IMR-90 (cell line): ENCODE results near the gene KCNA10. TPM values are rescaled to one million over a fixed set of nuclear protein-coding genes. Genes with fewer than 3 reads are reported as not detected.

Source experiments
- ATAC-seq: fragments of 200-7000 bp; cut with Tn5 transposase; 2 replicates; pipeline ENCODE4 v1.9.1; 2020; ENCODE audit warnings: low read depth, mild to moderate bottlenecking, moderate library complexity
- BruUV-seq: library from RNA; stranded (reverse); fragments of 400-500 nt; replicated peaks from 2 replicates; lab custom pipeline; 2021; lab: Mats Ljungman, UMichigan
- CTCF ChIA-PET: fragments of 300-600 bp; formaldehyde crosslinking; extraction: SDS; loops from one replicate; lab custom pipeline; 2021; ENCODE audit warnings: antibody characterized with exemption; lab: Yijun Ruan, JAX
- POLR2A ChIA-PET: fragments of 300-600 bp; sonication (Branson Sonifier 250); formaldehyde crosslinking; loops from one replicate; lab custom pipeline; 2022; ENCODE audit warnings: antibody characterized with exemption; ENCODE audit not compliant: unreplicated experiment; lab: Charles Lee
- DNase-seq: peaks from one replicate; pipeline ENCODE4 v3.0.0; 2013
- H2AFZ ChIP-seq: replicated peaks from 2 replicates; pipeline ENCODE3; 2013; ENCODE audit warnings: low read length, mild to moderate bottlenecking; ENCODE audit not compliant: poor library complexity
- H2AK5ac ChIP-seq: 2 replicates; pipeline ENCODE4 v1.6.1; 2013; ENCODE audit warnings: low read depth, low read length, inconsistent platforms
- H2AK9ac ChIP-seq: replicated peaks from 2 replicates; pipeline ENCODE3; 2013; ENCODE audit warnings: mild to moderate bottlenecking, low read depth, low read length, moderate library complexity; ENCODE audit not compliant: poor library complexity
- H2BK120ac ChIP-seq: 2 replicates; pipeline ENCODE4 v1.6.1; 2013; ENCODE audit warnings: low read depth, low read length, inconsistent platforms
- H2BK15ac ChIP-seq: 3 replicates; pipeline ENCODE4 v1.6.1; 2013; ENCODE audit warnings: low read depth, low read length, inconsistent platforms
- H2BK20ac ChIP-seq: 2 replicates; pipeline ENCODE4 v1.6.1; 2013; ENCODE audit warnings: low read depth, mild to moderate bottlenecking, inconsistent platforms, low read length, moderate library complexity
- H2BK5ac ChIP-seq: 2 replicates; pipeline ENCODE4 v1.6.1; 2013; ENCODE audit warnings: mild to moderate bottlenecking, low read depth, low read length, inconsistent platforms; ENCODE audit not compliant: poor library complexity, severe bottlenecking
- H3K14ac ChIP-seq: replicated peaks from 2 replicates; pipeline ENCODE4 v1.6.1; 2013; ENCODE audit warnings: low read depth, low read length, inconsistent platforms
- H3K18ac ChIP-seq: 2 replicates; pipeline ENCODE4 v1.6.1; 2013; ENCODE audit warnings: low read depth, low read length, control low read depth
- H3K23ac ChIP-seq: 2 replicates; pipeline ENCODE4 v1.6.1; 2013; ENCODE audit warnings: low read depth, low read length, inconsistent platforms
- H3K27ac ChIP-seq: 2 replicates; pipeline ENCODE4 v1.5.1; 2013; ENCODE audit warnings: mild to moderate bottlenecking, control low read depth, low read length; ENCODE audit not compliant: insufficient read depth
- H3K27me3 ChIP-seq: 2 replicates; pipeline ENCODE4 v1.6.1; 2013; ENCODE audit warnings: low read length; ENCODE audit not compliant: control insufficient read depth, insufficient read depth
- H3K36me3 ChIP-seq: 2 replicates; pipeline ENCODE4 v1.6.1; 2013; ENCODE audit warnings: low read length, mixed read lengths; ENCODE audit not compliant: control insufficient read depth, insufficient read depth
- H3K4ac ChIP-seq: 2 replicates; pipeline ENCODE4 v1.6.1; 2013; ENCODE audit warnings: low read depth, low read length, inconsistent platforms
- H3K4me1 ChIP-seq: 2 replicates; pipeline ENCODE4 v1.6.1; 2013; ENCODE audit warnings: low read length, mixed read lengths; ENCODE audit not compliant: control insufficient read depth, insufficient read depth
- H3K4me2 ChIP-seq: 2 replicates; pipeline ENCODE4 v1.6.1; 2013; ENCODE audit warnings: low read depth, mild to moderate bottlenecking, control low read depth, low read length, moderate library complexity
- H3K4me3 ChIP-seq: 2 replicates; pipeline ENCODE4 v1.5.1; 2013; ENCODE audit warnings: low read depth, mild to moderate bottlenecking, control low read depth, low read length, moderate library complexity; ENCODE audit not compliant: insufficient read depth
- H3K56ac ChIP-seq: 2 replicates; pipeline ENCODE4 v1.6.1; 2013; ENCODE audit warnings: low read length, inconsistent platforms; ENCODE audit not compliant: insufficient read depth; ENCODE audit errors: extremely low read depth
- H3K79me1 ChIP-seq, 2 experiments: 2 replicates each; pipeline ENCODE4 v1.6.1; 2013; ENCODE audit warnings: low read length in 2 of 2, inconsistent platforms in 1 of 2, low read depth in 1 of 2
- H3K9ac ChIP-seq: 2 replicates; pipeline ENCODE4 v1.6.1; 2013; ENCODE audit warnings: low read depth, low read length, control low read depth
- H3K9me1 ChIP-seq: 2 replicates; pipeline ENCODE4 v1.6.1; 2013; ENCODE audit warnings: low read length, inconsistent platforms; ENCODE audit not compliant: insufficient read depth
- H3K9me3 ChIP-seq: 2 replicates; pipeline ENCODE4 v1.6.1; 2013; ENCODE audit warnings: low read length; ENCODE audit not compliant: control insufficient read depth, insufficient read depth
- H4K20me1 ChIP-seq: 2 replicates; pipeline ENCODE4 v1.6.1; 2013; ENCODE audit warnings: low read length, inconsistent platforms; ENCODE audit not compliant: insufficient read depth
- H4K5ac ChIP-seq: 2 replicates; pipeline ENCODE4 v1.6.1; 2013; ENCODE audit warnings: mild to moderate bottlenecking, low read depth, low read length, control low read depth
- H4K8ac ChIP-seq, 2 experiments: 2 replicates each; pipeline ENCODE4 v1.6.1; 2013; ENCODE audit warnings: low read depth in 2 of 2, low read length in 2 of 2, control low read depth in 1 of 2, inconsistent platforms in 1 of 2
- H4K91ac ChIP-seq: 2 replicates; pipeline ENCODE4 v1.6.1; 2013; ENCODE audit warnings: low read depth, low read length, inconsistent platforms; ENCODE audit not compliant: insufficient read depth
- CHD1 ChIP-seq: IDR thresholded peaks from 2 replicates; pipeline ENCODE4 v1.6.1; 2012; ENCODE audit warnings: low read depth, low read length, improper control_type of control experiment
- MAZ ChIP-seq: IDR thresholded peaks from 2 replicates; pipeline ENCODE4 v1.6.1; 2012; ENCODE audit warnings: low read depth, mild to moderate bottlenecking, low read length, improper control_type of control experiment, moderate library complexity, borderline replicate concordance
- MXI1 ChIP-seq: IDR thresholded peaks from 2 replicates; pipeline ENCODE4 v1.6.1; 2012; ENCODE audit warnings: low read depth, mild to moderate bottlenecking, low read length, moderate library complexity, borderline replicate concordance
- RCOR1 ChIP-seq: IDR thresholded peaks from 2 replicates; pipeline ENCODE4 v1.6.1; 2012; ENCODE audit warnings: mild to moderate bottlenecking, low read length, improper control_type of control experiment; ENCODE audit not compliant: insufficient replicate concordance
- RFX5 ChIP-seq: IDR thresholded peaks from 2 replicates; pipeline ENCODE4 v1.8.0; 2012; ENCODE audit warnings: low read depth, mild to moderate bottlenecking, low read length, moderate library complexity
- SMC3 ChIP-seq: fragments of 150-350 bp; IDR thresholded peaks from 2 replicates; pipeline ENCODE4 v1.6.1; 2016; ENCODE audit warnings: low read depth, mild to moderate bottlenecking, antibody characterized with exemption, low read length, moderate library complexity
- WGBS, 2 experiments: methylation state at CpG; one replicate each; pipeline versions ENCODE4 v1.1.5 to v1.1.7; 2013; ENCODE audit warnings: missing lambda C conversion rate in 2 of 2; ENCODE audit not compliant: insufficient read length in 1 of 2; ENCODE audit errors: extremely low coverage in 2 of 2; 5-methylcytosine and 5-hydroxymethylcytosine counted together
- dilution Hi-C: fragments of 300-500 bp; cut with HindIII; formaldehyde crosslinking; loops from one replicate; pipeline ENCODE4 v1.14.3; 2018; ENCODE audit warnings: low sequenced_read_pairs; ENCODE audit not compliant: unreplicated experiment
- in situ Hi-C: fragments of 300-500 bp; cut with MboI; formaldehyde crosslinking; loops from 3 replicates; pipeline ENCODE4 v1.14.3; 2019; ENCODE audit warnings: low sequenced_read_pairs, inconsistent platforms, mixed read lengths
- intact Hi-C: fragments of 100-400 bp; cut with micrococcal nuclease; formaldehyde crosslinking; loops from 2 replicates; pipeline ENCODE4 v1.10.0; 2022
- polyA plus RNA-seq, 3 experiments: library from polyadenylated mRNA; depleted of rRNA; stranded (reverse); fragments of >200 nt; gene quantifications; 2 replicates each; pipeline ENCODE4 v1.2.3, GENCODE V29; 2012; ENCODE audit warnings: low replicate concordance in 1 of 3
- total RNA-seq: library from RNA; depleted of rRNA; stranded (reverse); fragments of >200 nt; gene quantifications from 2 replicates; pipeline ENCODE4 v1.2.3, GENCODE V29; 2012
- TF ChIP-seq, protein P1 (sequence below): fragments of 150-350 bp; IDR thresholded peaks from 2 replicates; pipeline ENCODE4 v1.6.1; 2016; ENCODE audit warnings: low read depth, mild to moderate bottlenecking, low read length, moderate library complexity, borderline replicate concordance
- TF ChIP-seq, protein P2 (sequence below): fragments of 150-350 bp; IDR thresholded peaks from 2 replicates; pipeline ENCODE4 v1.6.1; 2017; ENCODE audit warnings: mild to moderate bottlenecking, antibody characterized with exemption, low read length, low read depth

KCNA10 gene
- total and polyA plus RNA-seq, 2 of the 4 experiments (the other 2 are of a cell fraction) = not detected

DNA sequence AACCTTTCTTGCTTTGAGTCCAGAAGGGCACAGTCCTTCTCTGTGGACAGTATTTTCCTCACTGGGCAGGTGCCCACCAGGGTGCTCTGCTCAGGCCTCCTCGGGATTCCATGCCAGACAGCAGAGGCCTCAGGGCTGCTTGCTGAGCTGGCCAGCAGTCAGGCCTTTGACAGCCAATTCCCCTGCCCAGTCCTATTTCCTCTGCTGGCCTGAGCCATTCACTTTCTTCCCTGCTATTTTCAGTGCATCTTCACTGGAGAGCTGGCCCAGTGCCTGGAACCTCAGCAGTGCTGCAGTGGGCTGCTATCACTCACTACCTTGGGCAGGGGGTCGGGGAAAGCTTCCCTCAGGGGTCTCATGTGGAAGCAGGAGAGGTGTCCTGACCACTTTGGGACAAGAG lies 33.2 kb downstream of the KCNA10 start:
- no CpG with 5 or more reads among the region's 2 CpGs for WGBS, 2 experiments
- Histone ChIP-seq H3K23ac (no peak overlapping the region), H3K4me3 (no peak overlapping the region), H3K27me3 (peaks cover 23% of the 10 kb centered on the region), H3K9me1 (no peaks in the 10 kb centered on the region), H2BK20ac (no peak overlapping the region), H3K56ac (no peak overlapping the region), H2AFZ (no peak overlapping the region), H3K9ac (no peak overlapping the region), H3K27ac (no peak overlapping the region), H2BK5ac (no peak overlapping the region), H4K91ac (no peak overlapping the region), H2AK5ac (no peak overlapping the region), H3K18ac (no peak overlapping the region), H2BK120ac (no peak overlapping the region), H3K4ac (no peak overlapping the region), H3K4me2 (no peak overlapping the region), H3K79me1 (no peaks in the 10 kb centered on the region), H4K5ac (no peak overlapping the region), H4K20me1 (no peaks in the 10 kb centered on the region), H2AK9ac (no peak overlapping the region), H4K8ac (no peak overlapping the region), H3K36me3 (no peaks in the 10 kb centered on the region), H3K9me3 (no peaks in the 10 kb centered on the region), H2BK15ac (no peak overlapping the region), H3K4me1 (peaks cover 2% of the 10 kb centered on the region; the same call in 1 of the 2 replicates), H3K14ac (no peak overlapping the region)
- dilution Hi-C loops (no loop called here), intact Hi-C loops (no loop called here), in situ Hi-C loops (no loop called here)
- ChIA-PET POLR2A (no interaction called here), CTCF (interaction anchor here (3.3 kb wide), 1 partner anchor 10 kb away, joined by 10 read pairs; no protein-coding TSS in a partner anchor)
- DNase-seq = no peak
- no peak for ATAC-seq
- no TSS peak for BruUV-seq
- TF ChIP-seq RCOR1 (no peak), MAZ (no peak), RFX5 (no peak), MXI1 (no peak), CHD1 (no peak), SMC3 (no peak)
- TF ChIP-seq, protein P1, sequence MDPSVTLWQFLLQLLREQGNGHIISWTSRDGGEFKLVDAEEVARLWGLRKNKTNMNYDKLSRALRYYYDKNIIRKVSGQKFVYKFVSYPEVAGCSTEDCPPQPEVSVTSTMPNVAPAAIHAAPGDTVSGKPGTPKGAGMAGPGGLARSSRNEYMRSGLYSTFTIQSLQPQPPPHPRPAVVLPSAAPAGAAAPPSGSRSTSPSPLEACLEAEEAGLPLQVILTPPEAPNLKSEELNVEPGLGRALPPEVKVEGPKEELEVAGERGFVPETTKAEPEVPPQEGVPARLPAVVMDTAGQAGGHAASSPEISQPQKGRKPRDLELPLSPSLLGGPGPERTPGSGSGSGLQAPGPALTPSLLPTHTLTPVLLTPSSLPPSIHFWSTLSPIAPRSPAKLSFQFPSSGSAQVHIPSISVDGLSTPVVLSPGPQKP = no peak
- TF ChIP-seq, protein P2, sequence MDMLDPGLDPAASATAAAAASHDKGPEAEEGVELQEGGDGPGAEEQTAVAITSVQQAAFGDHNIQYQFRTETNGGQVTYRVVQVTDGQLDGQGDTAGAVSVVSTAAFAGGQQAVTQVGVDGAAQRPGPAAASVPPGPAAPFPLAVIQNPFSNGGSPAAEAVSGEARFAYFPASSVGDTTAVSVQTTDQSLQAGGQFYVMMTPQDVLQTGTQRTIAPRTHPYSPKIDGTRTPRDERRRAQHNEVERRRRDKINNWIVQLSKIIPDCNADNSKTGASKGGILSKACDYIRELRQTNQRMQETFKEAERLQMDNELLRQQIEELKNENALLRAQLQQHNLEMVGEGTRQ = no peak
